ENCODE measurements around the gene CDCP2.

The CDCP2 gene

GRCh38 chr1:54152696-54153095, at the start of gene CDCP2:
TSS of gene CDCP2 (minus strand) at chr1:54153000. CDS start at chr1:54152922, 78 bp downstream.
- DNase-seq (ENCODE audit: low read depth, low spot score), result no peak

GRCh38 chr1:54200519-54200997, 47.8 kb upstream of the CDCP2 start:
- DNase-seq (ENCODE audit: low read depth, low spot score), result no peak

GRCh38 chr1:54199765-54200518, 47.1 kb upstream of the CDCP2 start, which contains the start of the genes CYB5RL and MRPL37:
TSS of gene CYB5RL (minus strand) at chr1:54200030. CDS start at chr1:54195616, 4,414 bp downstream.
TSS of gene MRPL37 (plus strand) at chr1:54200167. CDS start at chr1:54200244, 77 bp downstream.
- peak; percentile 86 for DNase-seq (ENCODE audit: low read depth, low spot score)

GRCh38 chr1:54199151-54199764, 46.5 kb upstream of the CDCP2 start:
- DNase-seq (ENCODE audit: low read depth, low spot score), result no peak

GRCh38 chr1:54193453-54193852, 40.7 kb upstream of the CDCP2 start:
- no peak for DNase-seq (ENCODE audit: low read depth, low spot score)

GRCh38 chr1:54191525-54191924, 38.7 kb upstream of the CDCP2 start:
- DNase-seq (ENCODE audit: low read depth, low spot score), result no peak

- DNase-seq (ENCODE audit: low read depth, low spot score), result no peak
Observed at GRCh38 chr1:54190526-54190925, 37.7 kb upstream of the CDCP2 start.

GRCh38 chr1:54188291-54188690, 35.5 kb upstream of the CDCP2 start:
- DNase-seq (ENCODE audit: low read depth, low spot score), result no peak

- DNase-seq (ENCODE audit: low read depth, low spot score), result no peak
Observed at GRCh38 chr1:54186056-54186455, 33.3 kb upstream of the CDCP2 start.

GRCh38 chr1:54180701-54181360, 28.0 kb upstream of the CDCP2 start:
- DNase-seq (ENCODE audit: low read depth, low spot score), result no peak

GRCh38 chr1:54178296-54179070, 25.7 kb upstream of the CDCP2 start:
- DNase-seq (ENCODE audit: low read depth, low spot score), result no peak

GRCh38 chr1:54177726-54178125, 24.9 kb upstream of the CDCP2 start:
- no peak for DNase-seq (ENCODE audit: low read depth, low spot score)

GRCh38 chr1:54176621-54177327, 24.0 kb upstream of the CDCP2 start:
- no peak for DNase-seq (ENCODE audit: low read depth, low spot score)

GRCh38 chr1:54174106-54174505, 21.3 kb upstream of the CDCP2 start:
- no peak for DNase-seq (ENCODE audit: low read depth, low spot score)

GRCh38 chr1:54173681-54174080, 20.9 kb upstream of the CDCP2 start:
- no peak for DNase-seq (ENCODE audit: low read depth, low spot score)

GRCh38 chr1:54172614-54173599, 20.1 kb upstream of the CDCP2 start:
- no peak for DNase-seq (ENCODE audit: low read depth, low spot score)

- DNase-seq (ENCODE audit: low read depth, low spot score), result no peak
Observed at GRCh38 chr1:54171606-54172005, 18.8 kb upstream of the CDCP2 start.

- no peak for DNase-seq (ENCODE audit: low read depth, low spot score)
Observed at GRCh38 chr1:54171016-54171415, 18.2 kb upstream of the CDCP2 start.

GRCh38 chr1:54169068-54169467, 16.3 kb upstream of the CDCP2 start:
- DNase-seq (ENCODE audit: low read depth, low spot score), result no peak

All from activated CD4-positive, CD25-positive, alpha-beta regulatory T cell treated with anti-CD3 and anti-CD28 coated beads, Interleukin-2, amount 50 U/mL, for 16 hours (primary cell).